ENCODE results near the gene GLIS2.

The GLIS2 gene

GRCh38 chr16:4376893-4377572, 61.2 kb downstream of the GLIS2 start:
- Histone ChIP-seq H3K4me3 (ENCODE audit: low read depth, low read length) (no peak overlapping the region), H3K4me1 (peaks cover 31% of the 10 kb centered on the region), H3K36me3 (ENCODE audit: control insufficient read depth, insufficient read depth, low read length) (no peaks in the 10 kb centered on the region), H3K27me3 (ENCODE audit: control insufficient read depth, insufficient read depth, low read length) (no peaks in the 10 kb centered on the region), H3K9me3 (ENCODE audit: control insufficient read depth, low read length) (no peaks in the 10 kb centered on the region), H3K4me2 (ENCODE audit: low read length) (no peak overlapping the region), H3K9ac (no peak overlapping the region), H3K27ac (no peak overlapping the region), H3K79me2 (no peaks in the 10 kb centered on the region), H2AFZ (no peak overlapping the region)
- no peak for TF ChIP-seq CTCF (IDR thresholded peaks at IDR 0.05)

GRCh38 chr16:4377573-4378154, 61.8 kb downstream of the GLIS2 start:
- no peaks in the 10 kb centered on the region for H3K27me3 ChIP-seq (ENCODE audit: control insufficient read depth, insufficient read depth, low read length)
- H3K4me3 ChIP-seq (ENCODE audit: low read depth, low read length), result no peak overlapping the region
- peaks cover 26% of the 10 kb centered on the region for H3K4me1 ChIP-seq
- no peaks in the 10 kb centered on the region for H3K36me3 ChIP-seq (ENCODE audit: control insufficient read depth, insufficient read depth, low read length)
- H2AFZ ChIP-seq, result no peak overlapping the region
- H3K9ac ChIP-seq, result no peak overlapping the region
- H3K4me2 ChIP-seq (ENCODE audit: low read length), result no peak overlapping the region
- no peak overlapping the region for H3K27ac ChIP-seq
- H3K9me3 ChIP-seq (ENCODE audit: control insufficient read depth, low read length), result no peaks in the 10 kb centered on the region
- no peak for TF ChIP-seq CTCF (IDR thresholded peaks at IDR 0.05)
- no peaks in the 10 kb centered on the region for H3K79me2 ChIP-seq

- Histone ChIP-seq H3K79me2 (no peaks in the 10 kb centered on the region), H2AFZ (no peak overlapping the region), H3K27ac (no peak overlapping the region), H3K36me3 (ENCODE audit: control insufficient read depth, insufficient read depth, low read length) (no peaks in the 10 kb centered on the region), H3K4me1 (peaks cover 21% of the 10 kb centered on the region), H3K4me3 (ENCODE audit: low read depth, low read length) (no peak overlapping the region), H3K4me2 (ENCODE audit: low read length) (no peak overlapping the region), H3K9ac (no peak overlapping the region), H3K27me3 (ENCODE audit: control insufficient read depth, insufficient read depth, low read length) (no peaks in the 10 kb centered on the region), H3K9me3 (ENCODE audit: control insufficient read depth, low read length) (no peaks in the 10 kb centered on the region)
- TF ChIP-seq CTCF (IDR thresholded peaks at IDR 0.05), result no peak
Observed at GRCh38 chr16:4378161-4378666, 62.3 kb downstream of the GLIS2 start.

- Histone ChIP-seq H3K9me3 (ENCODE audit: control insufficient read depth, low read length) (no peaks in the 10 kb centered on the region), H3K9ac (no peak overlapping the region), H2AFZ (no peak overlapping the region), H3K4me2 (ENCODE audit: low read length) (no peak overlapping the region), H3K4me3 (ENCODE audit: low read depth, low read length) (no peak overlapping the region), H3K79me2 (no peaks in the 10 kb centered on the region), H3K36me3 (ENCODE audit: control insufficient read depth, insufficient read depth, low read length) (no peaks in the 10 kb centered on the region), H3K27me3 (ENCODE audit: control insufficient read depth, insufficient read depth, low read length) (no peaks in the 10 kb centered on the region), H3K27ac (no peak overlapping the region), H3K4me1 (peaks cover 14% of the 10 kb centered on the region)
- no peak for TF ChIP-seq CTCF (IDR thresholded peaks at IDR 0.05)
Observed at GRCh38 chr16:4378999-4379690, 63.3 kb downstream of the GLIS2 start.
